Activated naive CD4-positive, alpha-beta T cell treated with anti-CD3 and anti-CD28 coated beads for 36 hours (primary cell): ENCODE measurements around the gene ZMYM3. TPM values are rescaled to one million over a fixed set of nuclear protein-coding genes. Genes with fewer than 3 reads are reported as not detected.

Experiments used
- CTCF ChIA-PET: fragments of 350-600 bp; sonication (Branson Sonifier 250); formaldehyde crosslinking; loops from one replicate; lab custom pipeline; 2021; ENCODE audit warnings: antibody characterized with exemption; lab: Charles Lee
- DNase-seq: peaks from one replicate; pipeline ENCODE4 v3.0.0-alpha.2; 2020
- H3K27ac Mint-ChIP-seq: one replicate; pipeline ENCODE4 v1.8.0; 2021; ENCODE audit warnings: mild to moderate bottlenecking, mixed read lengths
- H3K27me3 Mint-ChIP-seq: one replicate; pipeline ENCODE4 v1.8.0; 2021; ENCODE audit warnings: low read depth, mixed read lengths
- H3K36me3 Mint-ChIP-seq: one replicate; pipeline ENCODE4 v1.8.0; 2021; ENCODE audit warnings: low read depth, mixed read lengths
- H3K4me1 Mint-ChIP-seq: one replicate; pipeline ENCODE4 v1.8.0; 2021; ENCODE audit warnings: low read depth, mixed read lengths
- H3K4me3 Mint-ChIP-seq: one replicate; pipeline ENCODE4 v1.8.0; 2021; ENCODE audit warnings: mild to moderate bottlenecking, moderate library complexity, mixed read lengths
- H3K9me3 Mint-ChIP-seq: one replicate; pipeline ENCODE4 v1.8.0; 2021; ENCODE audit warnings: mixed read lengths
- intact Hi-C: fragments of 100-400 bp; cut with micrococcal nuclease; formaldehyde crosslinking; loops from one replicate; pipeline ENCODE4 v1.15.1; 2023
- total RNA-seq, 2 experiments: library from RNA; stranded (reverse); gene quantifications; one replicate each; pipeline ENCODE4 v1.2.3, GENCODE V29; 2021

ZMYM3 gene
- total RNA-seq, 2 experiments from 2014 or later, result 7.7 to 8.2 TPM

DNA sequence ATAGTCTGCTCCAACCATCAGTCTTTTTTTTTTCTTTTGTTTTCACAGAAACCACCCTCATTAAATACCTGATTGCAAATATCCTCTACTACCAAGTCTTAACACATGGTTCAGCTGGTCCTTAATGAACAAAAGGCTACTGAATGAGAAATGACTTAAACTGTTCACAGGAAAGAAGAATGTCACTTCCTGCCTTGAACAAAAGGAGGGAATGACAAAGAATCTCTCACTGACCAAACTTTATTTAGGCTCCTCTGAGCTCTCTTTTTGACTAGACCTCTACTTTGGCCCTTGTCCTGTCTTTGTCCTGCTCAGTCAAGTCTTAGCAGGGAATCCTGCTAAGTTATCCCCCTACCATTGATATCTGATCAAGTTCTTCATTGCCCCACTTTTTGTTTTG, 62.7 kb downstream of the ZMYM3 start:
- Mint-ChIP-seq H3K27me3 (no peaks in the 10 kb centered on the region), H3K27ac (peak overlapping the region; percentile 75), H3K36me3 (peaks cover 2% of the 10 kb centered on the region), H3K9me3 (no peaks in the 10 kb centered on the region), H3K4me1 (peaks cover 21% of the 10 kb centered on the region), H3K4me3 (no peak overlapping the region)
- intact Hi-C loops, result no loop called here
- CTCF ChIA-PET, result no interaction called here
- no peak for DNase-seq

Other genes starting within 250 kb of the ZMYM3 start
- 10 to 100 TPM; 32.9 to 35.2 TPM for gene SNX12, start 185.8 kb downstream of the ZMYM3 start, total RNA-seq
- gene FOXO4, start 158.3 kb downstream of the ZMYM3 start, total RNA-seq, result 1 to 10 TPM; 7.9 to 8.9 TPM
- 10 to 100 TPM in 1 of 2 experiments, 1 to 10 TPM in 1; 7.7 to 11.3 TPM for gene CXorf65, start 147.4 kb downstream of the ZMYM3 start, total RNA-seq
- gene IL2RG, start 142.6 kb downstream of the ZMYM3 start, total RNA-seq, result 100 to 1,000 TPM; 144 to 148 TPM
- 10 to 100 TPM; 43.5 to 43.6 TPM for gene MED12, start 135.5 kb downstream of the ZMYM3 start, total RNA-seq
- under 1 TPM; 0.60 to 0.81 TPM for gene NLGN3, start 109.3 kb downstream of the ZMYM3 start, total RNA-seq
- not detected for gene GJB1, start 30.9 kb downstream of the ZMYM3 start, total RNA-seq
- gene NONO, start 29.5 kb upstream of the ZMYM3 start, total RNA-seq, result 100 to 1,000 TPM; 490 to 531 TPM
- 1 to 10 TPM; 4.4 to 5.1 TPM for gene ITGB1BP2, start 47.6 kb upstream of the ZMYM3 start, total RNA-seq
- 10 to 100 TPM; 24.0 to 27.2 TPM for gene TAF1, start 112.2 kb upstream of the ZMYM3 start, total RNA-seq